AG10803 (cell line): ENCODE results near the gene NPS.

Experiments
- DNase-seq: peaks from one replicate; pipeline ENCODE4 v3.0.0; 2010; ENCODE audit warnings: low read depth
- H3K4me3 ChIP-seq: 2 replicates; pipeline ENCODE4 v1.5.1; 2011; ENCODE audit warnings: mild to moderate bottlenecking, low read length, control low read depth
- CTCF ChIP-seq: conservative IDR thresholded peaks from 2 replicates; pipeline ENCODE4 v1.5.1; 2011; ENCODE audit warnings: mild to moderate bottlenecking, low read length, control low read depth, inconsistent platforms

NPS gene

GRCh38 chr10:127525686-127526085 lies 23.4 kb upstream of the NPS start:
- no peak for DNase-seq
- TF ChIP-seq CTCF = no peak
- no peak overlapping the region for H3K4me3 ChIP-seq

- H3K4me3 ChIP-seq = no peak overlapping the region
- no peak for TF ChIP-seq CTCF
- DNase-seq = no peak
Measured at GRCh38 chr10:127526161-127526560, 22.9 kb upstream of the NPS start.

GRCh38 chr10:127527320-127527719 lies 21.8 kb upstream of the NPS start:
- TF ChIP-seq CTCF = no peak
- no peak overlapping the region for H3K4me3 ChIP-seq
- DNase-seq = no peak

- DNase-seq = no peak
- H3K4me3 ChIP-seq = no peak overlapping the region
- TF ChIP-seq CTCF = no peak
Measured at GRCh38 chr10:127527891-127528290, 21.2 kb upstream of the NPS start.

GRCh38 chr10:127532193-127532592 lies 16.9 kb upstream of the NPS start:
- TF ChIP-seq CTCF = no peak
- no peak overlapping the region for H3K4me3 ChIP-seq
- no peak for DNase-seq

GRCh38 chr10:127532659-127533058 lies 16.4 kb upstream of the NPS start:
- TF ChIP-seq CTCF = no peak
- DNase-seq = no peak
- H3K4me3 ChIP-seq = no peak overlapping the region

GRCh38 chr10:127534074-127534473 lies 15.0 kb upstream of the NPS start:
- no peak for DNase-seq
- TF ChIP-seq CTCF = no peak
- H3K4me3 ChIP-seq = no peak overlapping the region
